Measurements from ENCODE around the gene IFT20.

DNA sequence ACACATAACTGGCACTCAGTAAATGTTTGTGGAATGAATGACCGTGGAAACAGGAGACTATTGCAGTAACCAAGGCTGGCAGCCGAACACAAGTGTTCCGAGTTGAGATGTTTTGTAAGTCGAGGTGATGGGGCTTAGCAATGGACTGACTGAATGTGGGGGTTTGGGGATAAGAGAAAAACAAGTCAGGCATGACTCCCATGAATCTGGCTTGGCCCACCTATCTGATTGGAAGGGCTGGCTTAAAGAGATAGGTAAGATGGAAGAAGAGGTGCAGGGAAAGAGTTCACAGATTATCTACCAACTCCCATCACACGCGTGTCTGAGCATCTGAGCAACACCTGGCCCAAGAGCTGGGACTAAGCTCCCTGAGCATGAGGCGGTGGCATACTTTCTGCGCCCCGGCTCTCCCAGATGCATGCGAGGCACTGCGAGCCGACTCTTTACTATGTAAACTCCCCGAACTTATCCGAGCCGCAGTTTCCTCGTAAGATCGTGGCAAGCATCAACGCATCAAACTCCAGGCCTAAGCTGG, 539 bp downstream of the IFT20 start:
- TF ChIP-seq CTCF (conservative IDR thresholded peaks at IDR 0.05 in 1 of 2, IDR thresholded peaks at IDR 0.05 in 1 of 2; ENCODE audit: low read depth in 1 of 2, low read length in 2 of 2) (no peak), EZH2 (IDR thresholded peaks at IDR 0.05; ENCODE audit: low read length, missing control alignments) (no peak)

Measured in fibroblast of lung (primary cell).